H1 (cell line): ENCODE data around the gene GUCY1A2. TPM values are rescaled to one million over a fixed set of nuclear protein-coding genes. Genes with fewer than 3 reads are reported as not detected.

Experiments
- CTCF ChIA-PET: fragments of 300-600 bp; sonication (Branson Sonifier 250); formaldehyde crosslinking; loops from one replicate; lab custom pipeline; 2021; ENCODE audit not compliant: partially characterized antibody; lab: Charles Lee
- POLR2A ChIA-PET: fragments of 300-600 bp; sonication (Branson Sonifier 250); formaldehyde crosslinking; loops from one replicate; lab custom pipeline; 2021; ENCODE audit warnings: inconsistent platforms; ENCODE audit not compliant: partially characterized antibody; lab: Charles Lee
- DNase-seq, 2 experiments: peaks; one replicate each; pipeline versions ENCODE4 v3.0.0 to v3.0.0-alpha.2; 2010 to 2022; ENCODE audit warnings: low spot score in 2 of 2, low read depth in 1 of 2, mixed read lengths in 1 of 2
- FAIRE-seq: peaks from 2 replicates; lab custom pipeline; 2011; peaks lifted over from hg19 to GRCh38; lab: Jason Lieb, UNC
- H2AFZ ChIP-seq: 2 replicates; pipeline ENCODE4 v1.8.1; 2012; ENCODE audit warnings: low read length, inconsistent platforms
- H2AK5ac ChIP-seq: 2 replicates; pipeline ENCODE4 v1.6.1; 2013; ENCODE audit warnings: low read depth, low read length
- H2BK120ac ChIP-seq: replicated peaks from 2 replicates; pipeline ENCODE3; 2013; ENCODE audit warnings: low read depth, low read length, inconsistent platforms
- H2BK12ac ChIP-seq: 2 replicates; pipeline ENCODE4 v1.6.1; 2013; ENCODE audit warnings: low read depth, low read length
- H2BK15ac ChIP-seq: 2 replicates; pipeline ENCODE4 v1.6.1; 2013; ENCODE audit warnings: low read length
- H2BK20ac ChIP-seq: 2 replicates; pipeline ENCODE4 v1.6.1; 2013; ENCODE audit warnings: low read length
- H2BK5ac ChIP-seq: 2 replicates; pipeline ENCODE4 v1.6.1; 2013; ENCODE audit warnings: low read depth, low read length
- H3K14ac ChIP-seq: 2 replicates; pipeline ENCODE4 v1.6.1; 2013; ENCODE audit warnings: inconsistent platforms; ENCODE audit not compliant: insufficient read length
- H3K18ac ChIP-seq: 2 replicates; pipeline ENCODE4 v1.6.1; 2013; ENCODE audit warnings: low read length; ENCODE audit errors: extremely low read depth
- H3K23ac ChIP-seq: 2 replicates; pipeline ENCODE4 v1.6.1; 2013; ENCODE audit warnings: inconsistent platforms; ENCODE audit not compliant: insufficient read length
- H3K23me2 ChIP-seq: 2 replicates; pipeline ENCODE4 v1.6.1; 2013; ENCODE audit warnings: low read depth, low read length
- H3K27ac ChIP-seq: 2 replicates; pipeline ENCODE4 v1.6.1; 2011; ENCODE audit warnings: low read depth, low read length, inconsistent platforms
- H3K27me3 ChIP-seq, 4 experiments: replicated peaks in 1 of 4; 1 replicate in 1 of 4; 2 replicates in 3 of 4; pipeline versions ENCODE4 v1.6.1 to v1.8.1; 2011 to 2013; ENCODE audit warnings: low read length in 3 of 4, mild to moderate bottlenecking in 3 of 4, inconsistent platforms in 2 of 4, mixed read lengths in 2 of 4, moderate library complexity in 1 of 4; ENCODE audit not compliant: control insufficient read depth in 3 of 4, insufficient read depth in 3 of 4; ENCODE audit errors: extremely low read depth in 1 of 4
- H3K36me3 ChIP-seq, 4 experiments: 2 replicates each; pipeline versions ENCODE4 v1.6.1 to v1.8.1; 2011 to 2013; ENCODE audit warnings: mild to moderate bottlenecking in 4 of 4, low read length in 3 of 4, moderate library complexity in 2 of 4, control low read depth in 1 of 4, inconsistent platforms in 1 of 4; ENCODE audit not compliant: insufficient read depth in 4 of 4, control insufficient read depth in 2 of 4
- H3K4ac ChIP-seq: replicated peaks from 2 replicates; pipeline ENCODE3; 2013; ENCODE audit warnings: low read length, low read depth, mixed read lengths, inconsistent platforms; ENCODE audit not compliant: insufficient read length
- H3K4me1 ChIP-seq, 4 experiments: replicated peaks in 1 of 4; 1 replicate in 1 of 4; 2 replicates in 3 of 4; pipeline versions ENCODE4 v1.6.1 to v1.8.1; 2011 to 2013; ENCODE audit warnings: low read length in 3 of 4, inconsistent platforms in 2 of 4, mixed read lengths in 1 of 4; ENCODE audit not compliant: insufficient read depth in 4 of 4, control insufficient read depth in 3 of 4
- H3K4me2 ChIP-seq, 2 experiments: 2 replicates each; pipeline versions ENCODE4 v1.6.1 to v1.8.1; 2011 to 2013; ENCODE audit warnings: low read depth in 2 of 2, low read length in 2 of 2, control low read depth in 1 of 2, inconsistent platforms in 1 of 2, mild to moderate bottlenecking in 1 of 2; ENCODE audit not compliant: insufficient read depth in 1 of 2
- H3K4me3 ChIP-seq, 4 experiments: fragments of 200-600, 300-600 bp in 1 of 4; sonication (generic), shearing (Covaris generic), sonication (Bioruptor Twin) in 1 of 4; 2 replicates each; pipeline versions ENCODE4 v1.5.1 to v1.8.1; 2011 to 2016; ENCODE audit warnings: low read length in 4 of 4, low read depth in 3 of 4, control low read depth in 2 of 4, inconsistent platforms in 2 of 4, mild to moderate bottlenecking in 2 of 4, mixed read lengths in 1 of 4, moderate library complexity in 1 of 4; ENCODE audit not compliant: insufficient read depth in 2 of 4; ENCODE audit errors: extremely low read depth in 1 of 4
- H3K56ac ChIP-seq: replicated peaks from 2 replicates; pipeline ENCODE3; 2013; ENCODE audit warnings: low read depth, mild to moderate bottlenecking, mixed read lengths, low read length, inconsistent platforms; ENCODE audit not compliant: insufficient read length
- H3K79me1 ChIP-seq: 2 replicates; pipeline ENCODE4 v1.6.1; 2013; ENCODE audit warnings: low read depth, low read length, control low read depth
- H3K79me2 ChIP-seq, 2 experiments: 2 replicates each; pipeline versions ENCODE4 v1.6.1 to v1.8.1; 2012 to 2013; ENCODE audit warnings: low read length in 2 of 2, mild to moderate bottlenecking in 2 of 2, inconsistent platforms in 1 of 2; ENCODE audit not compliant: insufficient read depth in 2 of 2, control insufficient read depth in 1 of 2
- H3K9ac ChIP-seq, 4 experiments: replicated peaks in 1 of 4; 1 replicate in 1 of 4; 2 replicates in 3 of 4; pipeline versions ENCODE4 v1.6.1 to v1.8.1; 2011 to 2013; ENCODE audit warnings: low read depth in 3 of 4, low read length in 3 of 4, control low read depth in 2 of 4, mild to moderate bottlenecking in 2 of 4, moderate library complexity in 2 of 4, inconsistent platforms in 1 of 4; ENCODE audit errors: extremely low read depth in 1 of 4
- H3K9me3 ChIP-seq, 2 experiments: 2 replicates each; pipeline versions ENCODE4 v1.6.1 to v1.8.1; 2012 to 2013; ENCODE audit warnings: mild to moderate bottlenecking in 2 of 2, moderate library complexity in 2 of 2, control low read depth in 1 of 2, inconsistent platforms in 1 of 2, low read depth in 1 of 2, low read length in 1 of 2, mixed read lengths in 1 of 2; ENCODE audit not compliant: insufficient read depth in 2 of 2
- H4K20me1 ChIP-seq, 2 experiments: replicated peaks in 1 of 2; 2 replicates each; pipeline versions ENCODE3 to v1.8.1; 2011 to 2013; ENCODE audit warnings: inconsistent platforms in 2 of 2, low read length in 2 of 2, mild to moderate bottlenecking in 1 of 2; ENCODE audit not compliant: insufficient read depth in 2 of 2, control insufficient read depth in 1 of 2
- H4K5ac ChIP-seq: 2 replicates; pipeline ENCODE4 v1.6.1; 2013; ENCODE audit warnings: low read length, low read depth, mixed read lengths, inconsistent platforms; ENCODE audit not compliant: insufficient read length
- H4K8ac ChIP-seq: 2 replicates; pipeline ENCODE4 v1.8.0; 2013; ENCODE audit warnings: mild to moderate bottlenecking, moderate library complexity, low read length, inconsistent platforms; ENCODE audit not compliant: insufficient read depth; ENCODE audit errors: extremely low read depth
- H4K91ac ChIP-seq: replicated peaks from 2 replicates; pipeline ENCODE3; 2013; ENCODE audit warnings: low read length, mixed read lengths, inconsistent platforms; ENCODE audit not compliant: insufficient read length
- CHD2 ChIP-seq: IDR thresholded peaks from 2 replicates; pipeline ENCODE4 v1.6.1; 2012; ENCODE audit warnings: low read length, improper control_type of control experiment
- KDM4A ChIP-seq: IDR thresholded peaks from one replicate; pipeline ENCODE4 v1.7.1; 2012; ENCODE audit warnings: low read depth, mild to moderate bottlenecking, moderate library complexity, low read length, inconsistent platforms; ENCODE audit not compliant: severe bottlenecking
- RBBP5 ChIP-seq: IDR thresholded peaks from 2 replicates; pipeline ENCODE4 v1.7.1; 2012; ENCODE audit warnings: low read depth, mild to moderate bottlenecking, inconsistent platforms, low read length, moderate library complexity, borderline replicate concordance
- SIX5 ChIP-seq: IDR thresholded peaks from 2 replicates; pipeline ENCODE4 v1.6.1; 2011; ENCODE audit warnings: mild to moderate bottlenecking, low read depth, low read length
- WGBS, 2 experiments: shearing (Covaris generic) in 1 of 2; methylation state at CpG; one replicate each; pipeline versions ENCODE4 v1.1.6 to v1.1.7; 2013 to 2015; ENCODE audit warnings: low lambda C conversion rate in 2 of 2, mixed read lengths in 2 of 2, inconsistent platforms in 1 of 2, low coverage in 1 of 2, missing lambda C conversion rate in 1 of 2; ENCODE audit not compliant: insufficient replicate concordance in 2 of 2, insufficient coverage in 1 of 2, insufficient read length in 1 of 2; ENCODE audit errors: extremely low coverage in 1 of 2, missing lambda C conversion rate in 1 of 2; 5-methylcytosine and 5-hydroxymethylcytosine counted together
- polyA plus RNA-seq, 7 experiments: library from polyadenylated mRNA; depleted of rRNA in 3 of 7; stranded (reverse) in 5 of 7; unstranded in 2 of 7; fragments of >200 nt in 5 of 7; fragments of 200-250 nt in 2 of 7; gene quantifications; 1 replicate in 5 of 7; 2 replicates in 1 of 7; 4 replicates in 1 of 7; pipeline versions ENCODE4 v1.2.1 to v1.2.3, GENCODE V29; 2011 to 2013; ENCODE audit warnings: missing spikeins in 2 of 7, mixed read lengths in 2 of 7
- total RNA-seq: library from RNA; stranded (reverse); fragmentation: NEBNext Ultra II Directional; extraction: Animal tissue kit (Norgen Biotek cat#: 25700); gene quantifications from 2 replicates; pipeline ENCODE4 v1.2.1, GENCODE V29; 2021

GUCY1A2 gene
- total and polyA plus RNA-seq, 2 of the 8 experiments (the other 6 are each of a cell fraction or from before 2014, with no cell fraction given): 0.11 to 1.9 TPM

GRCh38 chr11:106986673-106987072, 31.6 kb downstream of the GUCY1A2 start:
- H3K4me1 ChIP-seq: no peaks in the 10 kb centered on the region
- H3K9ac ChIP-seq: no peak overlapping the region
- H3K27ac ChIP-seq: no peak overlapping the region
- no peak overlapping the region for H2BK120ac ChIP-seq
- H3K23ac ChIP-seq: no peak overlapping the region
- no peak overlapping the region for H3K18ac ChIP-seq
- no peak for FAIRE-seq
- no peak overlapping the region for H2BK5ac ChIP-seq
- no peaks in the 10 kb centered on the region for H3K79me2 ChIP-seq
- H3K14ac ChIP-seq: no peak overlapping the region
- H4K8ac ChIP-seq: no peak overlapping the region
- H2BK20ac ChIP-seq: no peak overlapping the region
- POLR2A ChIA-PET: no interaction called here
- H2BK12ac ChIP-seq: no peak overlapping the region
- no peak overlapping the region for H3K4me3 ChIP-seq
- H3K56ac ChIP-seq: no peak overlapping the region
- no peaks in the 10 kb centered on the region for H4K20me1 ChIP-seq
- no peak overlapping the region for H2AFZ ChIP-seq
- H3K36me3 ChIP-seq: no peaks in the 10 kb centered on the region
- no peaks in the 10 kb centered on the region for H3K27me3 ChIP-seq
- no peak overlapping the region for H4K91ac ChIP-seq
- no peak overlapping the region for H3K4ac ChIP-seq
- CTCF ChIA-PET: interaction anchor here (1.4 kb wide), 1 partner anchor 23 kb away, joined by 4 read pairs; no protein-coding TSS in a partner anchor
- H4K5ac ChIP-seq: no peak overlapping the region
- TF ChIP-seq CHD2 (no peak), KDM4A (no peak), RBBP5 (no peak), SIX5 (no peak)
- TF ChIP-seq, all 59 proteins: peak for 0
- no peak overlapping the region for H2BK15ac ChIP-seq
- WGBS, 2 experiments: 84% methylated on average over 2 of the region's 2 CpGs; no CpG with 5 or more reads in 1 of the 2 experiments
- DNase-seq: no peak
- H3K23me2 ChIP-seq: no peaks in the 10 kb centered on the region
- no peak overlapping the region for H2AK5ac ChIP-seq
- no peaks in the 10 kb centered on the region for H3K79me1 ChIP-seq
- no peaks in the 10 kb centered on the region for H3K9me3 ChIP-seq
- H3K4me2 ChIP-seq: no peak overlapping the region
